ENCODE results near the gene UBASH3A.

Gene UBASH3A

GRCh38 chr21:42411197-42411869 lies 7.6 kb downstream of the UBASH3A start:
- H3K9me3 ChIP-seq (ENCODE audit: control extremely low read depth in 1 of 5, control insufficient read depth in 4 of 5, insufficient read depth in 2 of 5, low read depth in 1 of 5, low read length in 4 of 5), result no peaks in the 10 kb centered on the region
- DNase-seq, result peak in 2 of 3 donors; percentile 32 to 46
- no peak overlapping the region for H3K27ac ChIP-seq (ENCODE audit: insufficient read depth in 1 of 2, low read depth in 1 of 2, low read length in 2 of 2, poor library complexity in 1 of 2, severe bottlenecking in 2 of 2)
- POLR2A ChIA-PET, result no interaction called here
- no peaks in the 10 kb centered on the region for H3K36me3 ChIP-seq (ENCODE audit: control insufficient read depth in 4 of 4, insufficient read depth in 4 of 4, low read length in 3 of 4)
- H3K27me3 ChIP-seq (replicated peaks in 2 of 5; ENCODE audit: control insufficient read depth in 4 of 5, insufficient read depth in 5 of 5, low read length in 4 of 5), result peaks cover 0 to 2% (median 0%) of the 10 kb centered on the region in 5 experiments
- CTCF ChIA-PET, result interaction anchor here (1.4 to 1.7 kb wide), 2 partner anchors 73 to 75 kb away, joined by 3 to 4 read pairs; no protein-coding TSS in a partner anchor
- 75% methylated on average over 5 of the region's 7 CpGs for WGBS (ENCODE audit: insufficient coverage)
- H3K4me3 ChIP-seq (ENCODE audit: control insufficient read depth in 1 of 7, extremely low read depth in 1 of 7, insufficient read depth in 4 of 7, low read depth in 2 of 7, low read length in 6 of 7), result no peak overlapping the region
- H3K4me1 ChIP-seq (ENCODE audit: control extremely low read depth in 1 of 4, control insufficient read depth in 4 of 4, insufficient read depth in 4 of 4, low read length in 3 of 4), result peaks cover 0 to 10% (median 0%) of the 10 kb centered on the region in 4 experiments

DNA sequence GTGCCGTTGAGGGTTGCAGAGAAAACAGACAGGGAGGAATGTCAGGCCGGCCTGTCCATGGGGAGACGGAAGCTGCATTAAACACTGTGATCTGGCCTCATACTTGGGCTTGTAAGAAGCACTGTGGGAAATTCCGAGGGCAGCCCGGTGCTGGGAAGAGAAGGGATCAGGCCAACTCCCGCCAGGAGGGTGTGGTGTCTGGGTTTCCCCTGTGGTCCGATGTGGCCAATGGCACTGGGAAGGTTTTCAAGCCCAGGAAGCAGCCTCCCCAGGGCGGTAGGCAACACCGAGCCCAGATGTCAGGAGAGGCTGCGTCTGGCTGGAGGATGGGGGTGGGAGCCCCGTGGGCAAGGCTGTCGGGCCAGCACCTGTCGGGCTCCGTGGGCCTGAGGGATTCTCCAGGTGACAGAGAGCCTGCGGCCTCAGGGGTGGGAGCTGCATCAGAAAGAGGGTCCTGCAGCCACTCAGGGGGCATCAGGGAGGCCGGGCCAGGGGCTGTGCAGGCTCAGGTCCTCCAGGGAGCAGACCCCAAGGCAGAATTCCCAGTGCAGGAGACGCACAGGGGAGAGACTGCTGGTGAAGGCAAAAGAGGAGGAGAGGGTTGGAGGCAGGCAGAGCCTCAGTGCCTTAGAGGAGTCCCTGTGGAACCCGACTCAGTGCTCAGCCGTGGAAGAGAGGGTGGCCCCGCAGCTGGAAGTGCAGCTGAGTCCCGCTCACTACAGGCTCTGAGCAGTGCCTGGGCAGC lies 8.4 kb downstream of the UBASH3A start:
- no peak for DNase-seq
- no peak overlapping the region for H3K27ac ChIP-seq (ENCODE audit: insufficient read depth in 1 of 2, low read depth in 1 of 2, low read length in 2 of 2, poor library complexity in 1 of 2, severe bottlenecking in 2 of 2)
- POLR2A ChIA-PET, result no interaction called here
- 94% methylated on average over 19 of the region's 21 CpGs for WGBS (ENCODE audit: insufficient coverage)
- H3K4me3 ChIP-seq (ENCODE audit: control insufficient read depth in 1 of 7, extremely low read depth in 1 of 7, insufficient read depth in 4 of 7, low read depth in 2 of 7, low read length in 6 of 7), result no peak overlapping the region
- H3K36me3 ChIP-seq (ENCODE audit: control insufficient read depth in 4 of 4, insufficient read depth in 4 of 4, low read length in 3 of 4), result no peaks in the 10 kb centered on the region
- no peaks in the 10 kb centered on the region for H3K9me3 ChIP-seq (ENCODE audit: control extremely low read depth in 1 of 5, control insufficient read depth in 4 of 5, insufficient read depth in 2 of 5, low read depth in 1 of 5, low read length in 4 of 5)
- peaks cover 0 to 2% (median 0%) of the 10 kb centered on the region in 5 experiments for H3K27me3 ChIP-seq (replicated peaks in 2 of 5; ENCODE audit: control insufficient read depth in 4 of 5, insufficient read depth in 5 of 5, low read length in 4 of 5)
- peaks cover 0 to 10% (median 0%) of the 10 kb centered on the region in 4 experiments for H3K4me1 ChIP-seq (ENCODE audit: control extremely low read depth in 1 of 4, control insufficient read depth in 4 of 4, insufficient read depth in 4 of 4, low read length in 3 of 4)
- CTCF ChIA-PET, result interaction anchor here (1.3 to 1.7 kb wide), 3 partner anchors 8 to 76 kb away, joined by 3 to 4 read pairs (median 3); partner anchors contain the start of gene UBASH3A

DNA sequence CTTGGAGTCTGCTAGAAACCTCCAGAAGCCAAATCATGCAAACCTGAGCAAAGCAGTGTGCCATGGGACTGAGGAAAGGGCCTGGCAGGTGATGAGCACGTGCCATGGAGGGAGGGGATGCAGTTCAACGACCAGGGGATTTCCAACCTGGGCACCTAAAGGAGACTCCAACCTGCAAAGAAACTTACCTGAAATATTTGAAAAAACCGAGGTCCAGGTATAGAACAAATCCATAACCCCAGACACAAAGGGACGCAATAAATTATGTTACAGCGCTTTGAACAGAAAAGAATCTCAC lies 8.9 kb downstream of the UBASH3A start:
- ChIA-PET CTCF (interaction anchor here (0.8 to 1.3 kb wide), 2 partner anchors 9 kb away, joined by 3 read pairs; partner anchors contain the start of gene UBASH3A), POLR2A (no interaction called here)
- Histone ChIP-seq H3K36me3 (ENCODE audit: control insufficient read depth in 4 of 4, insufficient read depth in 4 of 4, low read length in 3 of 4) (no peaks in the 10 kb centered on the region), H3K4me3 (ENCODE audit: control insufficient read depth in 1 of 7, extremely low read depth in 1 of 7, insufficient read depth in 4 of 7, low read depth in 2 of 7, low read length in 6 of 7) (no peak overlapping the region), H3K27ac (ENCODE audit: insufficient read depth in 1 of 2, low read depth in 1 of 2, low read length in 2 of 2, poor library complexity in 1 of 2, severe bottlenecking in 2 of 2) (no peak overlapping the region), H3K27me3 (replicated peaks in 2 of 5; ENCODE audit: control insufficient read depth in 4 of 5, insufficient read depth in 5 of 5, low read length in 4 of 5) (peaks cover 0 to 2% (median 0%) of the 10 kb centered on the region in 5 experiments), H3K4me1 (ENCODE audit: control extremely low read depth in 1 of 4, control insufficient read depth in 4 of 4, insufficient read depth in 4 of 4, low read length in 3 of 4) (peaks cover 0 to 10% (median 0%) of the 10 kb centered on the region in 4 experiments), H3K9me3 (ENCODE audit: control extremely low read depth in 1 of 5, control insufficient read depth in 4 of 5, insufficient read depth in 2 of 5, low read depth in 1 of 5, low read length in 4 of 5) (no peaks in the 10 kb centered on the region)
- DNase-seq, result no peak
- 93% methylated on average over 2 of the region's 5 CpGs for WGBS (ENCODE audit: insufficient coverage)

DNA sequence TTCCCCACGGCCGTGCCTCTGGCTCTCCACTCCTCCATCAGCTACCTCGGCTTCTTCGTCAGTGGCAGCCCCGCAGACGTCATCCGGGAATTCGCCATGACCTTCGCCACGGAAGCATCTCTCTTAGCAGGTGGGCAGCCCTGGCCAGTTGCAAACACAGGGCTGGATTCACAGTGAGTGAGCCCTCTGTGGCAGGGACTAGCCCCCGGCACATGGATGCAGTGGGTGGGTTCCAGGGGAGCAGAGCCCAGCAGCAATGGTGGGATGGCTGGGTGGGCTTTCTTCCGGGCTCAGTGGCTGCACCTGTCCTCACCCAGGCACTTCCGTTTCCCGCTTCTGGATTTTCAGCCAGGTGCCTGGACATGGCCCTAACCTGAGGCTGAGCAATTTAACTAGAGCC lies 9.4 kb downstream of the UBASH3A start:
- 92% methylated on average over 14 of the region's 14 CpGs for WGBS (ENCODE audit: insufficient coverage)
- no peak for DNase-seq
- H3K4me3 ChIP-seq (ENCODE audit: control insufficient read depth in 1 of 7, extremely low read depth in 1 of 7, insufficient read depth in 4 of 7, low read depth in 2 of 7, low read length in 6 of 7), result no peak overlapping the region
- H3K36me3 ChIP-seq (ENCODE audit: control insufficient read depth in 4 of 4, insufficient read depth in 4 of 4, low read length in 3 of 4), result no peaks in the 10 kb centered on the region
- no peak overlapping the region for H3K27ac ChIP-seq (ENCODE audit: insufficient read depth in 1 of 2, low read depth in 1 of 2, low read length in 2 of 2, poor library complexity in 1 of 2, severe bottlenecking in 2 of 2)
- peaks cover 0 to 2% (median 0%) of the 10 kb centered on the region in 5 experiments for H3K27me3 ChIP-seq (replicated peaks in 2 of 5; ENCODE audit: control insufficient read depth in 4 of 5, insufficient read depth in 5 of 5, low read length in 4 of 5)
- peaks cover 0 to 10% (median 0%) of the 10 kb centered on the region in 4 experiments for H3K4me1 ChIP-seq (ENCODE audit: control extremely low read depth in 1 of 4, control insufficient read depth in 4 of 4, insufficient read depth in 4 of 4, low read length in 3 of 4)
- POLR2A ChIA-PET, result no interaction called here
- no peaks in the 10 kb centered on the region for H3K9me3 ChIP-seq (ENCODE audit: control extremely low read depth in 1 of 5, control insufficient read depth in 4 of 5, insufficient read depth in 2 of 5, low read depth in 1 of 5, low read length in 4 of 5)
- CTCF ChIA-PET, result interaction anchor here (0.8 to 1.3 kb wide), 3 partner anchors 8 to 42 kb away, joined by 3 read pairs; partner anchors contain the start of gene UBASH3A

DNA sequence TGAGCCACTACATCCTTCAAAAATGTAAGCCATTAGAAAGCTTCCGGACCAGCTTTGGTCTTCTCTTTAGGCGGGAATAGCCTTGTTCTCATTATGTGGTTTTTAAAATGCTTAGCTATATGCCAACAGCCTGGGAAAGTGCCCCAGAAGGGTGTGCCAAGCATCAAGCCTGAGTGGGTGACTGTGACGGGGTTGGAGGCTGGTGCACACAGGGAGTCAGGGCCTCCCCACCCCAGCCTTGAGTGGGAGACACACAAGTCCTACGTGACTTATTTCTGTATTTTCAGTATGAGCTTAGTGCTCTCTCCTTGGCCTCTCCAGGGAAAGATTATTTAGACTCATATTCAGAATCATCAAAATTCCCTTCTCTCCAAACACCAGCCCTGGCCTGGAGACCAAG lies 9.8 kb downstream of the UBASH3A start:
- 96% methylated on average over 3 of the region's 4 CpGs for WGBS (ENCODE audit: insufficient coverage)
- H3K4me1 ChIP-seq (ENCODE audit: control extremely low read depth in 1 of 4, control insufficient read depth in 4 of 4, insufficient read depth in 4 of 4, low read length in 3 of 4), result peaks cover 0 to 10% (median 0%) of the 10 kb centered on the region in 4 experiments
- CTCF ChIA-PET, result interaction anchor here (0.8 kb wide), 2 partner anchors 8 to 42 kb away, joined by 3 read pairs; no protein-coding TSS in a partner anchor

DNA sequence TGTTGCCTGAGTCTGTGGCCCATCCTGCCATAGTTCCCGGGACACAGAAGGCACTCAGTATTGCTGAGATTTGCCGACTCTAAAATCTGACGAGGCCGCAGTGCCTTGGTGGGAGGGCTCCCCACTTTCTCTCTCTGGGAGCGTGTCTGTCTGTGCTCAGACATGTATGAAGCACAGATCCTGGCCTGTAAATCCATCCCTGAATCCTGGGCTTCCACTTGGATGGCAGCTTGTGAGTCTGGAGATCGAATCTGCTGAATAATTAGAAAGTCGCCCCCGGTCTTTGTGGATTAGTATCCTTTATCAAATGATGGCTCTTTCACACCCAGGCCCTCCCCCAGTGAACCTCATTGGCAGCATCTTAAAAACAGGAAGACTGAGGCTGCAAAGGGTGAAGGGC lies 10.4 kb downstream of the UBASH3A start:
- POLR2A ChIA-PET, result no interaction called here
- H3K4me3 ChIP-seq (ENCODE audit: control insufficient read depth in 1 of 7, extremely low read depth in 1 of 7, insufficient read depth in 4 of 7, low read depth in 2 of 7, low read length in 6 of 7), result no peak overlapping the region
- no peaks in the 10 kb centered on the region for H3K36me3 ChIP-seq (ENCODE audit: control insufficient read depth in 4 of 4, insufficient read depth in 4 of 4, low read length in 3 of 4)

More for the DNA sequence above, 9.8 kb downstream of the UBASH3A start:
- POLR2A ChIA-PET, result no interaction called here
- DNase-seq, result no peak
- no peak overlapping the region for H3K4me3 ChIP-seq (ENCODE audit: control insufficient read depth in 1 of 7, extremely low read depth in 1 of 7, insufficient read depth in 4 of 7, low read depth in 2 of 7, low read length in 6 of 7)
- peaks cover 0 to 2% (median 0%) of the 10 kb centered on the region in 5 experiments for H3K27me3 ChIP-seq (replicated peaks in 2 of 5; ENCODE audit: control insufficient read depth in 4 of 5, insufficient read depth in 5 of 5, low read length in 4 of 5)
- no peaks in the 10 kb centered on the region for H3K9me3 ChIP-seq (ENCODE audit: control extremely low read depth in 1 of 5, control insufficient read depth in 4 of 5, insufficient read depth in 2 of 5, low read depth in 1 of 5, low read length in 4 of 5)
- H3K27ac ChIP-seq (ENCODE audit: insufficient read depth in 1 of 2, low read depth in 1 of 2, low read length in 2 of 2, poor library complexity in 1 of 2, severe bottlenecking in 2 of 2), result no peak overlapping the region
- H3K36me3 ChIP-seq (ENCODE audit: control insufficient read depth in 4 of 4, insufficient read depth in 4 of 4, low read length in 3 of 4), result no peaks in the 10 kb centered on the region

DNA sequence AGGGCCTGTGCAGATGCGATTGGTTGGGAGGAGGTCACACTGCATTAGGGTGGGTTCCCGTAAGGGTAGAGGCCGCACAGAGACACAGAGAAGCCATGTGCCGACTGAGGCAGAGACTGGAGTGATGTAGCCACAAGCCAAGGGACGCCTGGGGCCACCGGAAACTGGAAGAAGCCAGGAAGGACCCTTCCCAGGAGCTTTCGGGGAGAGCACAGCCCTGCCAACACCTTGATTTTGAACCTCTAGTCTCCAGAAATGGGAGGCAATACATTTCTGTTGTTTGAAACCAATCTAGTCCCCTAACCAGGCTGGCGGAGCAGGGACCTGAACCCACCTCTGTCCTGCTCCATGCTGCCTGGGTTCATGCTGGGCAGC lies 10.8 kb downstream of the UBASH3A start:
- CTCF ChIA-PET, result no interaction called here

More for the DNA sequence above, 10.4 kb downstream of the UBASH3A start:
- peaks cover 0 to 2% (median 0%) of the 10 kb centered on the region in 5 experiments for H3K27me3 ChIP-seq (replicated peaks in 2 of 5; ENCODE audit: control insufficient read depth in 4 of 5, insufficient read depth in 5 of 5, low read length in 4 of 5)
- 97% methylated on average over 5 of the region's 8 CpGs for WGBS (ENCODE audit: insufficient coverage)
- CTCF ChIA-PET, result interaction anchor here (0.8 kb wide), 1 partner anchor 43 kb away, joined by 3 read pairs; no protein-coding TSS in a partner anchor
- no peaks in the 10 kb centered on the region for H3K9me3 ChIP-seq (ENCODE audit: control extremely low read depth in 1 of 5, control insufficient read depth in 4 of 5, insufficient read depth in 2 of 5, low read depth in 1 of 5, low read length in 4 of 5)
- no peak overlapping the region for H3K27ac ChIP-seq (ENCODE audit: insufficient read depth in 1 of 2, low read depth in 1 of 2, low read length in 2 of 2, poor library complexity in 1 of 2, severe bottlenecking in 2 of 2)
- peaks cover 0 to 10% (median 0%) of the 10 kb centered on the region in 4 experiments for H3K4me1 ChIP-seq (ENCODE audit: control extremely low read depth in 1 of 4, control insufficient read depth in 4 of 4, insufficient read depth in 4 of 4, low read length in 3 of 4)
- no peak for DNase-seq

More for the DNA sequence above, 10.8 kb downstream of the UBASH3A start:
- H3K27ac ChIP-seq (ENCODE audit: insufficient read depth in 1 of 2, low read depth in 1 of 2, low read length in 2 of 2, poor library complexity in 1 of 2, severe bottlenecking in 2 of 2), result no peak overlapping the region
- DNase-seq, result no peak
- H3K36me3 ChIP-seq (ENCODE audit: control insufficient read depth in 4 of 4, insufficient read depth in 4 of 4, low read length in 3 of 4), result no peaks in the 10 kb centered on the region
- peaks cover 0 to 10% (median 0%) of the 10 kb centered on the region in 4 experiments for H3K4me1 ChIP-seq (ENCODE audit: control extremely low read depth in 1 of 4, control insufficient read depth in 4 of 4, insufficient read depth in 4 of 4, low read length in 3 of 4)
- peaks cover 0 to 2% (median 0%) of the 10 kb centered on the region in 5 experiments for H3K9me3 ChIP-seq (ENCODE audit: control extremely low read depth in 1 of 5, control insufficient read depth in 4 of 5, insufficient read depth in 2 of 5, low read depth in 1 of 5, low read length in 4 of 5)
- 95% methylated on average over 8 of the region's 8 CpGs for WGBS (ENCODE audit: insufficient coverage)
- H3K4me3 ChIP-seq (ENCODE audit: control insufficient read depth in 1 of 7, extremely low read depth in 1 of 7, insufficient read depth in 4 of 7, low read depth in 2 of 7, low read length in 6 of 7), result no peak overlapping the region
- H3K27me3 ChIP-seq (replicated peaks in 2 of 5; ENCODE audit: control insufficient read depth in 4 of 5, insufficient read depth in 5 of 5, low read length in 4 of 5), result peaks cover 0 to 2% (median 0%) of the 10 kb centered on the region in 5 experiments
- POLR2A ChIA-PET, result no interaction called here

Measured in common myeloid progenitor, CD34-positive (primary cell).